ENCODE data around the gene PPP4R3B.

DNA sequence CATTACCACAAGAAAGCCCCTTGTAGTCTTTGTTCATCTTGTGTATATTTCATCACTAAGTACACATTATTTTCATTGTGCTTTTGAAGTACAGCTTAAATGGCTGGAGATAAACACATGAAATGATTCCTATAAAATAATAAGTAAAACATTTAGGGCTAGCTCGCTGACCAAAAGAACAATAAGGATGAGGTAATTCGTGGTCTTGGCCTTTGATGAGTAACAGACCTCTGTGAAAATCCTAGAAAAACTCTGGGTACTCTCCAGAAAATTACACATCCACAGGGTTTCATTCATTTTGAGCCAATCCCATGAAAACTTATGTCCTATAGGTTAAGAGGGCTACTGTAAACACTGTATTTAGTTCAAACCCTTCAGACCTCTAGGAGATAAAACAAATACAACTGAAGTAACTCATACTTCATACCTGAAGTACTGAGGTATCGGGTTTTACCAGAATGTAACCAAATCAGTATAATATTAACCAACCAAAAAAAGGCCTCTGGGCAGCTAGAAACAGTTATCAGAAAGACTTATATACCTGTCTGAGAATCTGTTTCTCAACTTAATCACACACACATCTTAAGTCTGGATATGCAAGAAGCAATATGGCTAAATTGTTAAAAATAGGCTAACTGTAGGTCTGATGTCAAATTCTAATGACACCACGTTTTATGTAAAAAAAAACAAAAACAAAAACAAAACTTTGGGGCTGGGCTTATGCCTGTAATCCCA lies 66.9 kb downstream of the PPP4R3B start:
- TF ChIP-seq CTCF (IDR thresholded peaks at IDR 0.05; ENCODE audit: borderline replicate concordance, extremely low read depth, low read length, poor library complexity, severe bottlenecking) (no peak), EZH2 (IDR thresholded peaks at IDR 0.05; ENCODE audit: borderline replicate concordance, low read depth, low read length, severe bottlenecking) (no peak)
